HG03457 (cell line): Measurements from ENCODE around the gene PRRT1.

Experiments used
- ATAC-seq: cut with Tn5 transposase; IDR thresholded peaks from one replicate; pipeline ENCODE4 v1.9.1; 2021; ENCODE audit warnings: moderate number of reproducible peaks; ENCODE audit not compliant: unreplicated experiment

The PRRT1 gene

GRCh38 chr6:32175711-32176475 lies 24.2 kb upstream of the PRRT1 start, which contains the start of gene AGPAT1:
TSS of gene AGPAT1 (minus strand) at chr6:32176084. CDS start at chr6:32171496, 4,588 bp downstream.
- ATAC-seq: no peak

DNA sequence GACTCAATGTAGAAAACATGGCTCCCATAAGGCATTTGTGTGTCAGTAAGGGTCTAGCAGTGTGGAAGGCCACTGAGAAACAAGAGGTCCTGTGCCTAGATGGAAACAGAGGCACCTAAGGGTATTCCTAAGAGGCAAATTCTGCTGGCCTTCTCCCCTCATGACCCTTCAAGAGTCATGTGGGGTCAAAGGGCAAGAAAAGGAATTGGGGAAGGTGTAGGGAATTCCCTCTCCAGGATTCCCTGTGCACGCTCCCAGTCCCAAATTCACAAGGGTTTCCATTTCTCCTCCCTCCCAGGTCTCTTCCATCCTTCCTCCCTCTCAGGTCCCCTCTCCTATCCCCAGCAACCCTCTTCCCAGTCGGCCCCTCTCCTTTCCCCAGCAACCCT lies 23.6 kb upstream of the PRRT1 start:
- no peak for ATAC-seq

GRCh38 chr6:32174416-32174815 lies 22.7 kb upstream of the PRRT1 start:
- no peak for ATAC-seq

DNA sequence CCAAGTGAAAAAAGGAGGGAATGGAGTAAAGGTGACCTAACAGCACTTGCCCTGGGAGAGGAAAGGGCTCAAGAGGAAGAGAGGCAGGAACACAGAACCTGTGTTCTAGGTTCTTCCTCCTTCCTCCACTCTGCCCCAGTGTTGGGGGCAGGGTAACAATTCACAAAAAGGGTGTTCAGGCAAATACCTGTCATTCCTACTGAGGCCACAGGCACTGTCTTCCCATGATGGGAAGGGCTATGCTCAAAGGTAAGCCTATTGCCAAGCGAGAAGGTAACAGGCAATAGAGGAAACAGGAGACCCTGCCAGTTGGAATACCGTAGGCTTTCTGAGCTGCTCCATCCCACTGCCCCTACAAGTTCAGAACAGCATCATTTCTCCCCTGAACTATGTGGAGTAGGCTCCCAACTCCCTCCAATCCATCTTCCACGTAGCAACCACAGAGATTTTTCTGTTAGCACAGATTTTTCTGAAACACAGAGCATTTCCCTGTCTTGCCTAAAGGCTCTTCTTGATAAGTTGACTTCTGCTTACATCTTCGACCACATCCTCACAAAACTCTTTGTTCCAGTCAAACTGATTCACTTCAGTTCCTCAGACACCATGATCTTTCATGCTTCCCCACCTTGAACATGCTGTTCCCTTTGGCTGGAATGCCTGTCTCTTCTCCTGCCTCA lies 21.4 kb upstream of the PRRT1 start:
- ATAC-seq: no peak

DNA sequence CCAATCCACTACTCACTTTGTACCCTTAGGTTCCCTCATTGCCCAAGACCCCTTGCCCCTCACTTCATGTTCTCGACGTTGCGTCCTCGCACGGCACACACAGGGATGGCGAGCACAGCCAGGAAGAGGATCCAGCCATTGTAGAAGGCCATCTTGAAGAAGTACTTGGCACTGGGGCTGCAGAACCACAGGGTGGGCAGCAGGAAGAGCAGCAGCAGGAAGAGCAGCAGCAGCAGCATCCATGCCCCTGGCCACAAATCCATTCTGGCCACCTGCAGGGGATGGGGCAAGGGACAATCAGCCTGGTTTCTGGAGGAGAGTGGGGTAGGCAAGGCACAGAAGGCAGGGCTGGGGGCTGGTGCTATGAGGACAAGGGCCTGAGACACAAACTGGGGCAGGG lies 19.5 kb upstream of the PRRT1 start:
- ATAC-seq: no peak

GRCh38 chr6:32170294-32170693 lies 18.6 kb upstream of the PRRT1 start:
- no peak for ATAC-seq

GRCh38 chr6:32168807-32169591 lies 17.3 kb upstream of the PRRT1 start:
- no peak for ATAC-seq

- no peak for ATAC-seq
These were observed 16.6 kb upstream of the PRRT1 start for GRCh38 chr6:32168350-32168749.

DNA sequence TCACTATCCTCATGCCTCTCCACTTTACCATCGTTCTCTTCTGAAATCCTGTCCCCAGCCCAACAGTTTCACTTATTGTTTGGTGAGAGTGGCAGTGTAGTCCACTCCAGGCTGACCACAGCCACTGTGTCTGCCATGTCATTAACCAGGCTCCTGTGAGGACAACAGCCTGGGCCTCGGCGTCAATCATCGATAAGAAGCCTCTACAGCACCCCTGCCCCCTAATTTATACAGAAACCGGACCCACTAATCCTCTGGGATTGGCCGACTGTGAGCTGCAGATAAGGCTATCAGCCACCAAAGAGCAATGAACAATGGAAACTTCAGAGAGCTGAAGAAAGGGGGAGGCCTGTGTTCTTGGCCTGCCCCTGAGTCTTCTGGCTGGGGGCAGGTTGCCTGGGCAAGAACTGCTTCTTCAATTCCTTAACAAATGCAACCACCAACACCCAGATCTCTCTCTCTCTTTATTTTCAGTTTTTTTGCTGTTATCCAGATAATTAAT lies 16.1 kb upstream of the PRRT1 start:
- no peak for ATAC-seq

DNA sequence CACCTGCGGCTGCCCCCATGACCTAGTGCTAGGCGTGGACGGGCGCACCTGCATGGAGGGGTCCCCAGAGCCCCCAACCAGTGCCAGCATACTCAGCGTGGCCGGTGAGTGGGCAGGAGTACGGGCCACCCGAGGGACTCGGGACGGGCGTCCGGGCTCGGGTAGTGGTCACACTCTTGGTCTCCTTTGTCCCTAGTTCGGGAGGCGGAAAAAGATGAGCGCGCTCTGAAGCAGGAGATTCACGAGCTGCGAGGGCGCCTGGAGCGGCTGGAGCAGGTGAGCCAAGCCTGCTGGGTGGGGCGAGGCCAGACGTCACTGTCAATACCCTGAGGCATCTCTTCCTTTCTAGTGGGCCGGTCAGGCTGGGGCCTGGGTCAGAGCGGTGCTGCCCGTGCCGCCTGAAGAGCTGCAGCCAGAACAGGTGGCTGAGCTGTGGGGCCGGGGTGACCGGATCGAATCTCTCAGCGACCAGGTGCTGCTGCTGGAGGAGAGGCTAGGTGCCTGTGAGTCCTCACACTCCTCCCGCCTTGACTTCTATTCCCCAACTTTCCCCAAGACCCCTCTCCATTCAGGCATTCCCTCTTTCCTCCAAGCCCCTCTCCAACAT lies 15.5 kb upstream of the PRRT1 start:
- no peak for ATAC-seq

DNA sequence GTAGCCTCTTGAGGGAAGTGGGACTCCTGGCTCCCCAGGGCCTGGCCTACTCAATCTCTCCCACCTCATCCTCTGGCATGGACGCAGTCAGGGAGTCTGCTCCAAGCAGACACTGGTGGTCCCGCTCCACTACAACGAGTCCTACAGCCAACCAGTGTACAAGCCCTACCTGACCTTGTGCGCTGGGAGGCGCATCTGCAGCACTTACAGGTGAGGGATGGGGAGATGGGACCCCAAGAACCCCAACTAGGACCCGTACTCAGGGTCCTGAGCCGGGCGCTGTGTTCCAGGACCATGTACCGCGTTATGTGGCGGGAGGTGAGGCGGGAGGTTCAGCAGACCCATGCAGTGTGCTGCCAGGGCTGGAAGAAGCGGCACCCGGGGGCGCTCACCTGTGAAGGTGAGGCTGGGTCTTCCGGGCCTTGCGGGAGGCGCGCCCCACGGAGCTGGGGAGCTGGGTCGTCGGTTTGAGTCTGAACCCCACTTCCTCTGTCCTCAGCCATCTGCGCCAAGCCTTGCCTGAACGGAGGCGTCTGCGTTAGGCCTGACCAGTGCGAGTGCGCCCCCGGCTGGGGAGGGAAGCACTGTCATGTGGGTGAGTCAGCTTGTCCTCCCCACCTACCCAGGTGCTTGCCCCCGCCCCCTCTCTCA lies 14.8 kb upstream of the PRRT1 start:
- ATAC-seq: no peak

DNA sequence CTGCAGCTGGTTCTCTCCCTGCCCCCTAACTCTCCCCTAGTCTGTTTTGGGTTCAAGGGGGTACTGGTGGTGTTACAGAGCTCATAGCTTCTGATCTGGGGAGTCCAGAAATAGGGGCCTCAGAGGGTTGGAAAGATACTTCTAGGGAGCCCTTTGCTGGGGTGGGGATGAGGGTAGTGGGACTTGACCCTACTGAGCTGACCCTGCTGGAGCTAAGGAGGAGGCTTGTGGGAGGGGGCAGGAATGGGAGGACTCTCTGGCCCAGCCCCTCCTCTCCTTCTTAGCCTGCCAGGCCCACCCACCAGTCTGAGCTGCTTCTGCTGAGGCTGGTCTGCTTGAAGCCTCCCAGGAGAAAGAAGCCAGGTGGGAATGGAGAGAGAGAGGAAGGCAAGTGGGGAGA lies 12.6 kb upstream of the PRRT1 start, which contains the start of gene EGFL8:
TSS of gene EGFL8 (plus strand) at position 301 of the 400 bp plus-strand sequence. CDS start 1,571 bp downstream, outside the sequence.
- ATAC-seq: no peak

DNA sequence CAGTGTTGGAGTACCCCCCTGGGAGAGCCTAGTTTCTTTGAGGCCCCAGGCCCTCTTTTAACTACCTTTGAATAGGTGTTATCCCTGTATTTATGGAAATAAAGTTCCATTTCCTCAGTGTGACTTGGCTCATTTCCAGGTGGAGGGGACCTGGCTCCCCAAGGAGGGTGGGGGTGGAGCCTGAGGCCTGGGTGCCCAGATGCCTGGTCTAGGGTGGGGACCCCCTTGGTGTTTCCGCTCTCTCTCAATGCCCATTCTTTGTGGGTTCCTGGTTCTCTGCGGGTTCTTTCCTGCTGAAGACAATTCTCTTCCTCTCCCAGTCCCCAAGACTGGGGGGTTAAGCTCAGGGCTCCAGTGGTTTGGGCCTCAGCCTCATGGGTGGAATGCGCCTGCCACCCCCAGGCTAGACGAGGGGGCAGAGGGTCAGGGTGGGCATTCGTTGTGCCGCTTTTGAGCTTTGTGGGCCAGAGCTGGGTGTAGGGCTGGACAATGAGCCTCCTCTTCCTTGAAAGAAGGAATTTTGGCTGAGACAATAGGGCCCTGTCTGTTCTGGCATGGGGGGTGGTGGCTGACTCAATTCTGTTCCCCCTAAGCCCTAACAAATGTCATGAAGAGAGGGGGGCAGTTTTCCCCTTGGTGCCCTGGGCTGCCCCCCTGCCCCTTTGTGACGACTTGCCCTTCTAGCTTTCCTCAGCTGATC lies 12.0 kb upstream of the PRRT1 start:
- ATAC-seq: no peak

GRCh38 chr6:32158052-32158451 lies 6.3 kb upstream of the PRRT1 start:
- no peak for ATAC-seq

- no peak for ATAC-seq
These were observed 5.2 kb upstream of the PRRT1 start for GRCh38 chr6:32156891-32157290.

DNA sequence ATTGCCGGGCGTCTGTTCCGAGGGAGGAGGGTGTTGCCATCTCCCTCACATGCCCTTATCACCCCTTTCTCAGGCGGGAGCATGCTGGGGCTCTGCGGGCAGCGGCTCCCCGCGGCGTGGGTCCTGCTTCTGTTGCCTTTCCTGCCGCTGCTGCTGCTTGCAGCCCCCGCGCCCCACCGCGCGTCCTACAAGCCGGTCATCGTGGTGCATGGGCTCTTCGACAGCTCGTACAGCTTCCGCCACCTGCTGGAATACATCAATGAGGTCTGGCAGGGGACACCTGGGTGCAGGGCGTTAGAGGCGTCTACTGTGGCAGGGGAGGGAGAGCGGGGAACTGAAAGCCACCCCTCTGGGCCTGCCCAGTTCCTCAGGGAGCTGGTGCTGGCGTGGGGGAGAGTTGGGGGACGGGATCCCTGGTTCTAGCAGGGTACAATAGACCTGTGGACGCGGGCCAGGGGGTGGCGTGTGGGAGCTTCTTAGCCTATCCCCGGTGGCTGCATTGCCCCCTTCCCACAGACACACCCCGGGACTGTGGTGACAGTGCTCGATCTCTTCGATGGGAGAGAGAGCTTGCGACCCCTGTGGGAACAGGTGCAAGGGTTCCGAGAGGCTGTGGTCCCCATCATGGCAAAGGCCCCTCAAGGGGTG lies 2.9 kb upstream of the PRRT1 start:
- ATAC-seq: no peak

DNA sequence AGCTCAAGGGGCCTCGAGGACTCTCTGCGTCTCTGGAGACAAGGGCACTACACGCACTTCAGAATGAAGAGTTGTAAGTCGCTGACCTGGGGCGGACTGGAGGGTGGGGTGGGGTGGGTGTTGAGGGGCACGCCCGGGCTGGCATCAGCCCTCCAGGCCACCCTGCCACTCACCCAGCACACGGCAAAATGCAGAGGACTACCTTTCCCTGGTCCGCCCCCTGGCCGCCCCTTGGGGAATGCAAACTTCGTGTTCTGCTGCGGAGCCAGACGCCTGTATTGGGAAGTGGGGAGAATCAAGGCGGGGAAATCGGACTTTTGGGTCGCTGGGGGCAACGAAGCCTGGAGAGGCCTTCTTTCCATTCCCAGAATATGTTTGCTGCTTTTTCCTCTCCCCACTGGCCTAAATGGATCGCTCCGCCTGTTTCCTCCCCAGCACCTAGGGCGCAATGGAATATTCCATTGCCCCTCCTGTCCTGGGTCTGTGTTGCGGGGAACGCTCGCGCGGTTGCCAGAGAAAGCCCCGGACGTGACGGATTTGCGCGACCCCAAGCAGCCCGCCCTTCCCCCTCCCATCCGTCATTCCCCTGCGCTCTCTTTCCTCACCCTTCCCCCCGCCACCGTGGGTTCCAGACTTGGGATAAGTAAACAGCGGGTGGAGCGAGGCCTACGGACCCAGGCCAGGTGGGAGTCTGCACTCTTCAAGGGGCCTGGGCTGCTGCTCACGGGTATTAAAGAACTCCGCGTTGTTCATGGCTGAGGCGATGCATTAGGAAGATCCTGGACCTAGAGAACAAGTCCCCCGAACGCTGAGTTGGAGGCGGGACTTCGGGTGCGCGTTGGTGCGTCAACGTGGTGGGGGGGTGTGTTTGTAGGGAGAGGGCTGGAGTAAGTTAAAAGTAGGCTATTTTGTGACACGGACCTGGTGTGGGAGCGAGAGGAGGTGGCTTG lies 2.1 kb upstream of the PRRT1 start, which contains the start of gene PPT2:
TSS of gene PPT2 (plus strand) at position 578 of the 950 bp plus-strand sequence. CDS start 454 bp downstream, outside the sequence.
- no peak for ATAC-seq
